Adrenal gland (tissue), 12 donors: ENCODE measurements around the gene POU2AF2. TPM values are rescaled to one million over a fixed set of nuclear protein-coding genes. Genes with fewer than 3 reads are reported as not detected.

Experiments used
- DNase-seq, 7 donors: peaks; one replicate each; pipeline ENCODE4 v3.0.0-alpha.2; 2019 to 2020
- H3K27ac ChIP-seq, 5 donors: fragments of 200-600 bp; sonication (generic) in 4 of 5; 1 replicate in 3 of 5; 2 replicates in 2 of 5; pipeline versions ENCODE4 v1.5.1 to v1.8.0; 2016 to 2020; ENCODE audit warnings: mild to moderate bottlenecking in 1 of 5
- H3K27me3 ChIP-seq: fragments of 200-600 bp; 2 replicates; pipeline ENCODE4 v1.8.0; 2021
- H3K36me3 ChIP-seq, 2 donors: fragments of 200-600 bp; replicated peaks in 1 of 2; 1 replicate in 1 of 2; 2 replicates in 1 of 2; pipeline versions ENCODE4 v1.5.1 to v1.8.0; 2018 to 2022
- H3K4me1 ChIP-seq, 2 donors: fragments of 200-600 bp; replicated peaks in 1 of 2; 1 replicate in 1 of 2; 2 replicates in 1 of 2; pipeline versions ENCODE4 v1.5.1 to v1.8.0; 2018 to 2021
- H3K4me3 ChIP-seq, 4 donors: fragments of 200-600 bp; sonication (generic) in 3 of 4; one replicate each; pipeline ENCODE4 v1.5.1; 2016 to 2018
- H3K9me3 ChIP-seq, 3 donors: fragments of 200-600 bp; sonication (generic) in 1 of 3; replicated peaks in 1 of 3; 1 replicate in 2 of 3; 2 replicates in 1 of 3; pipeline versions ENCODE4 v1.5.1 to v1.8.0; 2016 to 2021
- POLR2A ChIP-seq, 2 donors: fragments of 450-650 bp; IDR thresholded peaks; one replicate each; pipeline ENCODE4 v1.6.1; 2017; ENCODE audit warnings: antibody characterized with exemption in 2 of 2, mild to moderate bottlenecking in 2 of 2, moderate library complexity in 1 of 2
- WGBS, 4 donors: extraction: QIAGEN DNeasy Blood & Tissue Kit in 2 of 4; methylation state at CpG; one replicate each; pipeline versions ENCODE4 v1.1.5 to v1.1.7; 2013 to 2017; 5-methylcytosine and 5-hydroxymethylcytosine counted together
- intact Hi-C, 2 donors: fragments of 100-400 bp; cut with DNase I; formaldehyde crosslinking; loops; one replicate each; pipeline versions ENCODE4 v1.14.1 to v1.15.0; 2022 to 2023
- polyA plus RNA-seq, 3 donors: library from polyadenylated mRNA; stranded (reverse); fragments of 200-250 nt in 2 of 3; fragments of 350-450 nt in 1 of 3; fragmentation: Illumina TruSeq in 1 of 3; extraction: RNeasy Lipid Tissue Mini Kit (QIAGEN cat#74804) in 1 of 3; gene quantifications; one replicate each; pipeline ENCODE4 v1.2.3, GENCODE V29; 2013 to 2014
- total RNA-seq, 9 donors: library from RNA; depleted of rRNA in 4 of 9; stranded (reverse); fragments of >200 nt in 4 of 9; fragments of 120-200 nt in 1 of 9; fragmentation: NEBNext Ultra II Directional in 1 of 9; extraction: Animal tissue kit (Norgen Biotek cat#: 25700) in 1 of 9; gene quantifications; one replicate each; pipeline versions ENCODE4 v1.1.0 to v1.2.4, GENCODE V29; 2013 to 2023
- TF ChIP-seq, protein P1 (sequence below), 6 experiments: fragments of 450-650 bp in 4 of 6; fragments of 200-600 bp in 2 of 6; sonication (generic) in 1 of 6; IDR thresholded peaks; 1 replicate in 5 of 6; 2 replicates in 1 of 6; pipeline versions ENCODE4 v1.5.1 to v1.8.0; 2016 to 2021; ENCODE audit warnings: antibody characterized with exemption in 6 of 6, mild to moderate bottlenecking in 2 of 6, moderate library complexity in 1 of 6
- donor health status: healthy with polysubstance abuse.
- donor health status: Bipolar disorder and iron deficiency.
- donor health status: DM: yes; HTN: yes; CAD: no.
- donor health status: DM: no; HTN: no; CAD: no.
- donor health status: DM: no; HTN: no; CAD: no.
- donor health status: DM: yes; HTN: yes; CAD: no.

POU2AF2 gene
- total and polyA plus RNA-seq, 12 donors, result 0.13 TPM; not detected in 11

- TF ChIP-seq, protein P1, sequence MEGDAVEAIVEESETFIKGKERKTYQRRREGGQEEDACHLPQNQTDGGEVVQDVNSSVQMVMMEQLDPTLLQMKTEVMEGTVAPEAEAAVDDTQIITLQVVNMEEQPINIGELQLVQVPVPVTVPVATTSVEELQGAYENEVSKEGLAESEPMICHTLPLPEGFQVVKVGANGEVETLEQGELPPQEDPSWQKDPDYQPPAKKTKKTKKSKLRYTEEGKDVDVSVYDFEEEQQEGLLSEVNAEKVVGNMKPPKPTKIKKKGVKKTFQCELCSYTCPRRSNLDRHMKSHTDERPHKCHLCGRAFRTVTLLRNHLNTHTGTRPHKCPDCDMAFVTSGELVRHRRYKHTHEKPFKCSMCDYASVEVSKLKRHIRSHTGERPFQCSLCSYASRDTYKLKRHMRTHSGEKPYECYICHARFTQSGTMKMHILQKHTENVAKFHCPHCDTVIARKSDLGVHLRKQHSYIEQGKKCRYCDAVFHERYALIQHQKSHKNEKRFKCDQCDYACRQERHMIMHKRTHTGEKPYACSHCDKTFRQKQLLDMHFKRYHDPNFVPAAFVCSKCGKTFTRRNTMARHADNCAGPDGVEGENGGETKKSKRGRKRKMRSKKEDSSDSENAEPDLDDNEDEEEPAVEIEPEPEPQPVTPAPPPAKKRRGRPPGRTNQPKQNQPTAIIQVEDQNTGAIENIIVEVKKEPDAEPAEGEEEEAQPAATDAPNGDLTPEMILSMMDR (IDR thresholded peaks at IDR 0.05), result no peak
- TF ChIP-seq POLR2A (IDR thresholded peaks at IDR 0.05), result no peak
- H3K4me1 ChIP-seq, result no peaks in the 10 kb centered on the region
- intact Hi-C loops, result no loop called here
- no peak overlapping the region for H3K27ac ChIP-seq
- WGBS, 4 donors, result 58 to 90% (median 69%) methylated on average over 3 of the region's 3 CpGs
- H3K4me3 ChIP-seq, result no peak overlapping the region
- no peaks in the 10 kb centered on the region for H3K36me3 ChIP-seq
- H3K9me3 ChIP-seq, result no peaks in the 10 kb centered on the region
- DNase-seq, result no peak
- H3K27me3 ChIP-seq, result no peaks in the 10 kb centered on the region
Observed at GRCh38 chr11:111225881-111226280, 19.6 kb upstream of the POU2AF2 start.

GRCh38 chr11:111229604-111230003 lies 15.9 kb upstream of the POU2AF2 start:
- intact Hi-C loops, result loop anchor here in 1 of 2 donors (10.0 kb wide), 2 partner anchors 515 to 785 kb away; partner anchors contain the start of gene ARHGAP20
- Histone ChIP-seq H3K4me1 (no peaks in the 10 kb centered on the region), H3K27me3 (no peaks in the 10 kb centered on the region), H3K27ac (no peak overlapping the region), H3K4me3 (no peak overlapping the region), H3K9me3 (no peaks in the 10 kb centered on the region), H3K36me3 (no peaks in the 10 kb centered on the region)
- no peak for DNase-seq
- TF ChIP-seq, protein P1 (IDR thresholded peaks at IDR 0.05), result no peak
- TF ChIP-seq POLR2A (IDR thresholded peaks at IDR 0.05), result no peak
- WGBS, 4 donors, result 48 to 64% (median 57%) methylated on average over 6 of the region's 6 CpGs

GRCh38 chr11:111230122-111230465 lies 15.4 kb upstream of the POU2AF2 start:
- intact Hi-C loops, result loop anchor here in 1 of 2 donors (10.0 kb wide), 2 partner anchors 515 to 785 kb away; partner anchors contain the start of gene ARHGAP20
- TF ChIP-seq, protein P1 (IDR thresholded peaks at IDR 0.05), result no peak
- no peak for TF ChIP-seq POLR2A (IDR thresholded peaks at IDR 0.05)
- 47 to 51% (median 48%) methylated on average over 6 of the region's 6 CpGs for WGBS, 4 donors

GRCh38 chr11:111231836-111232235 lies 13.7 kb upstream of the POU2AF2 start:
- intact Hi-C loops, result loop anchor here in 1 of 2 donors (10.0 kb wide), 2 partner anchors 517 to 787 kb away; partner anchors contain the start of gene ARHGAP20
- H3K27ac ChIP-seq, result no peak overlapping the region
- no peaks in the 10 kb centered on the region for H3K4me1 ChIP-seq
- H3K36me3 ChIP-seq, result no peaks in the 10 kb centered on the region
- TF ChIP-seq, protein P1 (IDR thresholded peaks at IDR 0.05), result no peak
- no peak for TF ChIP-seq POLR2A (IDR thresholded peaks at IDR 0.05)
- no peaks in the 10 kb centered on the region for H3K9me3 ChIP-seq
- no peak for DNase-seq
- no peaks in the 10 kb centered on the region for H3K27me3 ChIP-seq
- 83 to 89% (median 86%) methylated on average over 3 of the region's 3 CpGs for WGBS, 4 donors
- H3K4me3 ChIP-seq, result no peak overlapping the region

More at GRCh38 chr11:111230122-111230465, 15.4 kb upstream of the POU2AF2 start:
- Histone ChIP-seq H3K4me1 (no peaks in the 10 kb centered on the region), H3K27me3 (no peaks in the 10 kb centered on the region), H3K36me3 (no peaks in the 10 kb centered on the region), H3K9me3 (no peaks in the 10 kb centered on the region), H3K27ac (no peak overlapping the region), H3K4me3 (peak overlapping the region in 1 of 4 donors; percentile 63)
- no peak for DNase-seq
